GM04503 (cell line): ENCODE data around the gene KLF5.
A peak's percentile ranks its signal among the peaks of the same experiment; 100 is the strongest.
"Not testable (repeated sequence)": the region's sequence is repeated elsewhere in the genome, so short reads cannot be mapped to it uniquely, and the experiment has no call there.

Experiments
- DNase-seq: peaks from one replicate; pipeline ENCODE4 v3.0.0-alpha.2; 2012; ENCODE audit warnings: low read depth

The KLF5 gene

DNA sequence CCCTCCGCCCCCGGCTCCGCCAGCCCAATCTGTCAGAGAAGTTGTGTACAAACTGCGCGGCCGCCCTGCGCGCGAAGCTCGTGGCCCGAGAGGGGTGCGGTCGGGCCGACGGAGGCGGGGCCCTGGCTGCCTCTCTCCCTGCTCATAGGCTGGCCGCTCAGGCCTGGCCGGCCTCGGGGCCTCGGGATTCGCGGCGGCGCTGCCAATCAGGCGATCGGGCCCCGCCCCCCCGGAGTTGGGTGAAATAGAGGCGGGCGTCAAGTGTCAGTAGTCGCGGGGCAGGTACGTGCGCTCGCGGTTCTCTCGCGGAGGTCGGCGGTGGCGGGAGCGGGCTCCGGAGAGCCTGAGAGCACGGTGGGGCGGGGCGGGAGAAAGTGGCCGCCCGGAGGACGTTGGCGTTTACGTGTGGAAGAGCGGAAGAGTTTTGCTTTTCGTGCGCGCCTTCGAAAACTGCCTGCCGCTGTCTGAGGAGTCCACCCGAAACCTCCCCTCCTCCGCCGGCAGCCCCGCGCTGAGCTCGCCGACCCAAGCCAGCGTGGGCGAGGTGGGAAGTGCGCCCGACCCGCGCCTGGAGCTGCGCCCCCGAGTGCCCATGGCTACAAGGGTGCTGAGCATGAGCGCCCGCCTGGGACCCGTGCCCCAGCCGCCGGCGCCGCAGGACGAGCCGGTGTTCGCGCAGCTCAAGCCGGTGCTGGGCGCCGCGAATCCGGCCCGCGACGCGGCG lies at the start of gene KLF5:
Gene KLF5 (plus strand): TSS at position 270 of the 724 bp plus-strand sequence. CDS start 323 bp downstream, at position 593.
- DNase-seq, result peak; percentile 61

GRCh38 chr13:73011751-73012150 lies 47.1 kb upstream of the KLF5 start:
- DNase-seq, result no peak

DNA sequence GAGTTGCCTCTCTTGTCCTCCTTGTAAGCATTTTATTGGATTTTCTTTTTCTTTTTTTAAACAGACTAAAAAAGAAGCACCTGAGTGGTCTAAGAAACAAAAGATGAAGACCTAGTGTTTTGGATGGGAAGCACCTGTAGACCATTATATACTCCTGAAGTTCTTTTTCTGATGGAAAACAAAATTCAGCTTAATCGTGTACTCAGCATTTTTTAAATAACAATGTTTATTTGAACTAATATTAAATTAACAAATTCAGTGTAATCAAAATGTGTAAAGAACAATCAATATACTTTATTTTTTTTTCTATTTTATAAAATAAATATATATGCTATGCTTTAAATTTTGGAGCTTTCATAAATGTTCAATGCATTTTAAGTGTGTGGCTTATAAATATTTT lies 43.0 kb upstream of the KLF5 start:
- DNase-seq, result no peak

GRCh38 chr13:73018336-73018735 lies 40.5 kb upstream of the KLF5 start:
- DNase-seq, result no peak

GRCh38 chr13:73025217-73026012 lies 33.4 kb upstream of the KLF5 start:
- DNase-seq, result no peak

GRCh38 chr13:73034901-73035300 lies 23.9 kb upstream of the KLF5 start:
- no peak for DNase-seq

- no peak for DNase-seq
Measured at GRCh38 chr13:73035660-73036059, 23.1 kb upstream of the KLF5 start.

DNA sequence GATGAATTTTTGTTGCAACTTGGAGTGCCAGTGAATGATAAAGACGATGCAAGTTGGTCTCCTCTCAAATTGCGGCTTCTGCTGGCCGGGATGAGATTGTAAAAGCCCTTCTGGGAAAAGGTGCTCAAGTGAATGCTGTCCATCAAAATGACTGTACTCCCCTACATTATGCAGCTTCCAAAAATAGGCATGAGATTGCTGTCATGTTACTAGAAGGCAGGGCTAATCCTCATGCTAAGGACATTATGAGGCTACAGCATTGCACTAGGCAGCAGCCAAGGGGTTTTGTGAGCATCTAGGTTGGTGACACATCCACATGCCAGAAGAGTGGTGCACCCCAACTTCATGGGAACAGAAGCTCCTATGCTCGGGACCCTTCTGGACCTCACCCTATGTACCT lies 22.2 kb upstream of the KLF5 start:
- no peak for DNase-seq

DNA sequence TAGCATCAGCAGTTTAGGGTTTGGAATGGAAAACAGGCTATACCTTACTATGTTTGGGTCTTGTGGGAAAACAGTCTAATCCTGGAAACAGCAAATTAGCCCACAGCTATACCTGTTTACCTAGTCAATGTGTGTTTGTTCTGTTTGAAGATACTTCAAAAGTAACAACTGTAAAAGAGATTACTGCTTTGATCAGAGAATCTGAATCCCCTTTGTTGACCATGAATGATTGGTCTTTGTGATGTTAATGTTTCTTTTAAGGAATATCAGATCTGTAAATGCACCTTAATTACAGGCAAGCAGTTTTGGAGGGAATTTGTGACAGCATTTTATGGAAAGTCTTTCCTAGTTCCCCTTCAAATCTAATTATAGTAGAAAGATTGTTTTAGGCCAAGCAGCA lies 20.7 kb upstream of the KLF5 start:
- DNase-seq, result no peak

- no peak for DNase-seq
Measured at GRCh38 chr13:73039201-73040108, 19.4 kb upstream of the KLF5 start.

GRCh38 chr13:73040484-73040883 lies 18.3 kb upstream of the KLF5 start:
- DNase-seq, result no peak

- DNase-seq, result no peak
Measured at GRCh38 chr13:73040968-73041596, 17.7 kb upstream of the KLF5 start.

- no peak for DNase-seq
Measured at GRCh38 chr13:73045031-73045430, 13.8 kb upstream of the KLF5 start.

GRCh38 chr13:73048615-73049014 lies 10.2 kb upstream of the KLF5 start:
- DNase-seq, result not testable (repeated sequence)

DNA sequence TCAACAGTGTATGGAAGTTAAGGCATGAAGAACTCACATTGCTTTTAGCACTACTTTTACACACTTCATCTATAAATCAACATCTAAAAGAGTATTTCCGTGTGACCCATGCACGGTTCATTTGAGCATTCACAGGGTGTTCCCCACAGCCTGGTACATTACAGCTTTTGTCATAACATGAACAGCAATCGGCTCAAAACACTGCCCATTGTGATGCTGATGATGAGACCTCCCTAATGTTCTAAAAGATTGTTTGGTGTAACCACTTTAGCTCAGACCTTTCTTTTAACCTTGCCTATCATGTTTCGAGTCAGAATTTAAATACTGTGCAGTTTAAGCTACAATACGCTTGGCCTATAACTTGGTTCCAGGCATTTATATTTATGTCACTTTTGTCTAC lies 4.1 kb upstream of the KLF5 start:
- no peak for DNase-seq

DNA sequence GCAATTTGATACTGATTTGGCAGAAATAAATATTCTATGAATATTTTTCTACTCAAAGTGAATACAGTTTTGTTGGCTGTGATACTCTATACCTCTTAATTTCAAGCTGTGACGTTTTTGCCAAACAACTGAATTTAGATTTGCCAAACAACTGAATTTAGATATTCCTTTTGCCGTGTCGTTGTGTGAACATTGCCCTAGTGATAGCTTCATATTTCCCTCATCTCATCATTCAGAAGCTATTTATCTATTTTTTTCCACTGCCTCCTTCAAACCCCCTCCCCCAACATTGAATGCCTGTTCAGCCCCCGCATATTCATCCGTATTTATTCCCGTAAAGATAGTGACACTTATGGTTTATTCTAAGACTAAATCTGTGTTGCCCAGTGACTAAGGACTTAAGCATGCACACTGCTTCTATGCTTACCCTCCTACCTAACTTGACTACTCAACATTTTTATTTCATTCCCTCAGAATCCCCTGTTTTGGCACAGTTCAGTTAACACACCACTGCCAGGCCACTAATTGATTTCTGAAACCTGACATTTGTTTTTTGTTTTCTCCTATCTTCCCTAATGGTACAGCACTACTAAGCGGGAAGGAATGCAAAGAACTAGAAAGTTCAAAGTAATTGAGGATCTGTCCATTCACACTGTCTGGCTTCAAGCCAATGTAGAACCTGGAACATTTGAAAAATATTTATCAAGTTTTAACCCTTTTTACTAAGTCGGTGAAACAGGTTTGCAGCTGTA lies 2.8 kb upstream of the KLF5 start:
- DNase-seq, result peak; percentile 27

GRCh38 chr13:73056565-73056962 lies 2.2 kb upstream of the KLF5 start:
- no peak for DNase-seq

DNA sequence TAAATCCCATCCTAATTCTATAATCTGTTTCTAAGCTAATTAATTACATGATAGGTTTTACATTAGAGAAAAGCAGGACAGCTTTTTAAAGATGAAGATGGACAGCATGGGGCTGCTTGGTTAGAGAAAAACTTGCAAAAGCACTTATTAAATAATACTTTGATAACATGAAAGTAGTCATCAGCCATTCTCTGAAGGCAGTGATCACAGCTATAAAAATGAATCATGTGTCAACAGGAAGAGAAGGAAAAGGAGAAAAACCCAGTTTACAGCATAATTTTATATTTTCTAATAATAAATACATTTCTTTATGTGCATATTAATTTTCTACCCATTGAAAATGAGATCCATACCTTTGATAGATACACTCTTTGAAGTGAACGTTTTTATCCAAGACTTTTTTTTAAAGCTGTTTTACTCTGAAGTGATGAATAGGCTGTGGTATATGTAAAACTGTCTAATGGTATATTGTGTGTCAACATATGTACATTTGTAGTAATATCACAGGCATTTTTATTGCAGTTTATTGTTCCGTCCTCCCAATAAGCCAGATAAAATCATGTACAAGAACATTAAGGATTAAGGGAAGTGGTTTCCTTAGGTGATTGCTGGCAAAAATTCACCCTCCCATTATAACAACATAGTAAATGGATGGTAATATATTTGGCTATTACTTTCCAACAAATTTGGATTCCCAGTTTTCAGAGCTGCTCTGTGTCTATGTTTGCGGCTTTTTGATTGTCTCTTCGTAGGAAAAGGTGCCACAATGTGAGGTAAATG lies 1.3 kb upstream of the KLF5 start:
- no peak for DNase-seq

DNA sequence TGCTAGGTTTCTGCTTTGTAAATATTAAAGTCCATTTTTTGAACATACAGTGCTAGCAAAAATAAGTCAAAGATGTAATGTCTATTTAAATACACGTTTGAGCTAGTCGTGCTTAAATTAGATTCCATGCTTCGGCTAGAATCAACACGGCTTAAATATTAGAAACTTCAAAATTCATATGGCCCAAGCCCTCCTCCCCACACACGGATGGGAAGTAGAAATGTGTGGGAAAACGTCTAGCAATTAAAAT lies 816 bp upstream of the KLF5 start:
- DNase-seq, result no peak

DNA sequence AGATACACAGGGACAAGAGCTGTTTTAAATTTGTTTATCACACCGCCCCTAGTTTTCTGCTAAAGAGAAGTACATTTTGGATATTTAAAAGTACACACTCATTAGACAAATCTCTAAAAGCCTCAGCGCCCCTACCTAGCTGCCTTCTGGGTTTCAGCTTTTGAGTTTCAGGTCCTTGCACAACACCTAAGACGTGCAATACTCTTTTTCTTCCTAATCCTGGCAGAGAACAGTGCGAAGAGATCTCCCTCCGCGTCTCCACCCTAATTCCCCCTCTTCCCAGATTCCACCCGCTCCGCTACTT lies 421 bp upstream of the KLF5 start:
- no peak for DNase-seq
